Gastrocnemius medialis (tissue), 4 donors: ENCODE measurements around the gene DRP2.

Source experiments
- CTCF ChIP-seq, 5 experiments: fragments of 450-650 bp in 3 of 5; fragments of 200-600 bp in 2 of 5; sonication (generic) in 2 of 5; IDR thresholded peaks in 4 of 5; conservative IDR thresholded peaks in 1 of 5; 1 replicate in 4 of 5; 2 replicates in 1 of 5; pipeline ENCODE4 v1.5.1; 2016 to 2019; ENCODE audit warnings: antibody characterized with exemption in 5 of 5, mild to moderate bottlenecking in 3 of 5, moderate library complexity in 3 of 5
- POLR2A ChIP-seq, 2 donors: fragments of 450-650 bp; IDR thresholded peaks; one replicate each; pipeline ENCODE4 v1.6.1; 2017; ENCODE audit warnings: antibody characterized with exemption in 2 of 2, mild to moderate bottlenecking in 2 of 2, moderate library complexity in 2 of 2

GRCh38 chrX:101191217-101191750 lies 28.3 kb upstream of the DRP2 start:
- no peak for TF ChIP-seq CTCF (IDR thresholded peaks at IDR 0.05 in 4 of 5, conservative IDR thresholded peaks at IDR 0.05 in 1 of 5)
- TF ChIP-seq POLR2A (IDR thresholded peaks at IDR 0.05): no peak
